HCT116 (cell line): Measurements from ENCODE around the gene PPP2R2D. TPM values are rescaled to one million over a fixed set of nuclear protein-coding genes. Genes with fewer than 3 reads are reported as not detected.

Source experiments
- ATAC-seq: fragments of 200-7000 bp; cut with Tn5 transposase; 2 replicates; pipeline ENCODE4 v1.9.1; 2020; ENCODE audit warnings: mild to moderate bottlenecking, moderate library complexity
- BruUV-seq: library from RNA; stranded (reverse); fragments of 400-500 nt; replicated peaks from 2 replicates; lab custom pipeline; 2021; lab: Mats Ljungman, UMichigan
- CTCF ChIA-PET: fragments of 300-600 bp; sonication (Branson Sonifier 250); formaldehyde crosslinking; loops from one replicate; lab custom pipeline; 2021; ENCODE audit warnings: antibody characterized with exemption; lab: Charles Lee
- POLR2A ChIA-PET: fragments of 300-600, 350-600 bp; sonication (Branson Sonifier 250); formaldehyde crosslinking; loops from one replicate; lab custom pipeline; 2021; ENCODE audit warnings: antibody characterized with exemption; lab: Charles Lee
- RAD21 ChIA-PET, 2 experiments: fragments of 300-600 bp; sonication (Branson Sonifier 250); formaldehyde crosslinking; loops; one replicate each; lab custom pipeline; 2023; ENCODE audit warnings: low total read pairs in 2 of 2; ENCODE audit not compliant: uncharacterized antibody in 2 of 2, unreplicated experiment in 2 of 2, low non-redundant PET in 1 of 2; lab: Charles Lee
- DNase-seq: peaks from one replicate; pipeline ENCODE4 v3.0.0-alpha.2; 2010; ENCODE audit warnings: low read depth, low spot score
- H2AFZ ChIP-seq: fragments of 200-600 bp; shearing (Covaris generic), sonication (generic); 2 replicates; pipeline ENCODE4 v1.6.1; 2017; ENCODE audit warnings: low read depth, mixed run types, mixed read lengths, antibody characterized with exemption, low read length; ENCODE audit not compliant: poor library complexity, severe bottlenecking
- H3K27ac ChIP-seq: 2 replicates; pipeline ENCODE4 v1.5.1; 2012; ENCODE audit warnings: low read depth, low read length
- H3K27me3 ChIP-seq: fragments of 200-600 bp; sonication (generic); 2 replicates; pipeline ENCODE4 v1.6.1; 2016; ENCODE audit warnings: mixed run types, low read length, mixed read lengths; ENCODE audit not compliant: insufficient read depth
- H3K36me3 ChIP-seq, 2 experiments: fragments of 200-500 bp in 1 of 2; fragments of 200-600 bp in 1 of 2; sonication (Bioruptor generic) in 1 of 2; sonication (generic) in 1 of 2; 2 replicates each; pipeline versions ENCODE4 v1.5.1 to v1.6.1; 2014 to 2016; ENCODE audit warnings: low read length in 2 of 2, inconsistent platforms in 1 of 2, mixed read lengths in 1 of 2, mixed run types in 1 of 2; ENCODE audit not compliant: insufficient read depth in 2 of 2, control insufficient read depth in 1 of 2
- H3K4me1 ChIP-seq, 2 experiments: fragments of 200-600 bp in 1 of 2; sonication (generic) in 1 of 2; 2 replicates each; pipeline versions ENCODE4 v1.5.1 to v1.6.1; 2012 to 2017; ENCODE audit warnings: low read length in 2 of 2, inconsistent platforms in 1 of 2, mild to moderate bottlenecking in 1 of 2, mixed read lengths in 1 of 2, mixed run types in 1 of 2, moderate library complexity in 1 of 2; ENCODE audit not compliant: insufficient read depth in 2 of 2, control insufficient read depth in 1 of 2
- H3K4me2 ChIP-seq: fragments of 200-600 bp; sonication (generic); 2 replicates; pipeline ENCODE4 v1.6.1; 2017; ENCODE audit warnings: mixed run types, low read length, mixed read lengths
- H3K4me3 ChIP-seq, 2 experiments: fragments of 200-600 bp in 1 of 2; sonication (generic) in 1 of 2; replicated peaks in 1 of 2; 2 replicates each; pipeline ENCODE4 v1.5.1; 2011 to 2016; ENCODE audit warnings: low read length in 2 of 2, control low read depth in 1 of 2, low read depth in 1 of 2, mild to moderate bottlenecking in 1 of 2, mixed read lengths in 1 of 2, mixed run types in 1 of 2
- H3K79me2 ChIP-seq: fragments of 200-600 bp; sonication (generic); 2 replicates; pipeline ENCODE4 v1.6.1; 2017; ENCODE audit warnings: mild to moderate bottlenecking, mixed run types, low read length, moderate library complexity, mixed read lengths; ENCODE audit not compliant: insufficient read depth
- H3K9ac ChIP-seq: fragments of 200-600 bp; sonication (generic); 2 replicates; pipeline ENCODE4 v1.6.1; 2016; ENCODE audit warnings: low read length, mixed read lengths
- H3K9me2 ChIP-seq: fragments of 200-600 bp; sonication (generic), shearing (Covaris generic); 2 replicates; pipeline ENCODE4 v1.6.1; 2017; ENCODE audit warnings: mixed run types, mild to moderate bottlenecking, moderate library complexity; ENCODE audit not compliant: insufficient read depth
- H3K9me3 ChIP-seq, 2 experiments: fragments of 200-500 bp in 1 of 2; fragments of 200-600 bp in 1 of 2; sonication (Bioruptor generic) in 1 of 2; sonication (generic) in 1 of 2; 2 replicates each; pipeline ENCODE4 v1.6.1; 2014 to 2017; ENCODE audit warnings: low read length in 2 of 2, mixed read lengths in 2 of 2, inconsistent platforms in 1 of 2, low read depth in 1 of 2, mild to moderate bottlenecking in 1 of 2, mixed run types in 1 of 2, moderate library complexity in 1 of 2; ENCODE audit not compliant: control insufficient read depth in 1 of 2, insufficient read depth in 1 of 2
- H4K20me1 ChIP-seq: fragments of 200-600 bp; sonication (generic), shearing (Covaris generic); 2 replicates; pipeline ENCODE4 v1.6.1; 2017; ENCODE audit warnings: mixed run types, mild to moderate bottlenecking, moderate library complexity; ENCODE audit not compliant: insufficient read depth
- CEBPB ChIP-seq: IDR thresholded peaks from 2 replicates; pipeline ENCODE4 v1.6.1; 2012; ENCODE audit warnings: low read depth
- EGR1 ChIP-seq: IDR thresholded peaks from 2 replicates; pipeline ENCODE4 v1.6.1; 2012; ENCODE audit warnings: low read depth
- EZH2phosphoT487 ChIP-seq: fragments of 200-600 bp; IDR thresholded peaks from 2 replicates; pipeline ENCODE4 v1.6.1; 2018; ENCODE audit warnings: antibody characterized with exemption, borderline replicate concordance
- JUND ChIP-seq: IDR thresholded peaks from 2 replicates; pipeline ENCODE4 v1.6.1; 2012
- POLR2AphosphoS5 ChIP-seq: IDR thresholded peaks from 2 replicates; pipeline ENCODE4 v1.6.1; 2011; ENCODE audit warnings: mild to moderate bottlenecking, low read depth, low read length, moderate library complexity
- RAD21 ChIP-seq: IDR thresholded peaks from 2 replicates; pipeline ENCODE4 v1.6.1; 2012; ENCODE audit warnings: low read depth, mild to moderate bottlenecking
- REST ChIP-seq: IDR thresholded peaks from 2 replicates; pipeline ENCODE4 v1.6.1; 2012; ENCODE audit warnings: low read depth
- SIN3A ChIP-seq: IDR thresholded peaks from 2 replicates; pipeline ENCODE4 v1.6.1; 2012; ENCODE audit warnings: low read depth
- SP1 ChIP-seq: IDR thresholded peaks from 2 replicates; pipeline ENCODE4 v1.6.1; 2012; ENCODE audit warnings: low read depth
- SRF ChIP-seq: IDR thresholded peaks from 2 replicates; pipeline ENCODE4 v1.6.1; 2012; ENCODE audit warnings: low read depth
- TCF7L2 ChIP-seq: IDR thresholded peaks from 2 replicates; pipeline ENCODE4 v1.7.0; 2011; ENCODE audit warnings: borderline replicate concordance, inconsistent platforms; ENCODE audit not compliant: insufficient read depth, insufficient read length; ENCODE audit errors: extremely low read depth
- ZFX ChIP-seq: fragments of 450-650 bp; IDR thresholded peaks from 2 replicates; pipeline ENCODE4 v1.6.1; 2017
- intact Hi-C: fragments of 100-400 bp; cut with micrococcal nuclease; formaldehyde crosslinking; loops from 2 replicates; pipeline ENCODE4 v1.10.0; 2022
- total RNA-seq: library from RNA; stranded (reverse); gene quantifications from one replicate; pipeline ENCODE4 v1.2.1, GENCODE V29; 2021; ENCODE audit not compliant: unreplicated experiment
- TF ChIP-seq, protein P1 (sequence below): IDR thresholded peaks from 2 replicates; pipeline ENCODE4 v1.6.1; 2011; ENCODE audit warnings: mild to moderate bottlenecking, low read length, moderate library complexity; ENCODE audit not compliant: insufficient replicate concordance; ENCODE audit errors: extremely low read depth

PPP2R2D gene
- total RNA-seq, 1 experiment from 2014 or later = 18.1 TPM

DNA sequence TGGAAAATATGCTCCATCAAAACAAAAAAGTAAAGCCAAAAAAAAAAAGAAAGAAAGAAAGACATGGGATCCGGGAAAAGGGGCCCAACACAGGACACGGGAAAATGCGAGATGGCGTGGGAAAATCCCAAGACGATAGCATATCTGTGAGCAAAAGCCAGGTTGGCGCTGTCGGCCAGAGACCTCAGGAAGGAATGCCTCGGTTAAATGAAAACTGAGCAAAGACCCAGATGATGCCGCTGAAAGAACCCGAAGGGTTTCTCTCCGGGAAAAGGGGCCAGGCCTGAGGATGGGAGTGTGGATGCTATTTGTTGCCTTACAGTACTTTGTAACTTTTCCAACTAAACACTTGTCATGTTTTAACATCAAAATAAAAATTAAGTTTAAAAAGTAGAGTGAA is 49.5 kb upstream of the PPP2R2D start:
- Histone ChIP-seq H3K4me1 (no peaks in the 10 kb centered on the region), H3K4me2 (no peak overlapping the region), H3K9ac (no peak overlapping the region), H4K20me1 (no peaks in the 10 kb centered on the region), H3K9me3 (no peaks in the 10 kb centered on the region), H3K9me2 (no peaks in the 10 kb centered on the region), H3K27ac (no peak overlapping the region), H3K79me2 (no peaks in the 10 kb centered on the region), H3K27me3 (no peaks in the 10 kb centered on the region)
- ATAC-seq (no peak), DNase-seq (no peak)
- no TSS peak for BruUV-seq
- CTCF ChIA-PET = no interaction called here
- intact Hi-C loops = no loop called here
- TF ChIP-seq EGR1 (no peak), CEBPB (no peak), SRF (no peak), ZFX (no peak), TCF7L2 (no peak), POLR2AphosphoS5 (no peak), EZH2phosphoT487 (no peak), SIN3A (no peak), SP1 (no peak), RAD21 (no peak), REST (no peak), JUND (no peak)
- TF ChIP-seq, protein P1, sequence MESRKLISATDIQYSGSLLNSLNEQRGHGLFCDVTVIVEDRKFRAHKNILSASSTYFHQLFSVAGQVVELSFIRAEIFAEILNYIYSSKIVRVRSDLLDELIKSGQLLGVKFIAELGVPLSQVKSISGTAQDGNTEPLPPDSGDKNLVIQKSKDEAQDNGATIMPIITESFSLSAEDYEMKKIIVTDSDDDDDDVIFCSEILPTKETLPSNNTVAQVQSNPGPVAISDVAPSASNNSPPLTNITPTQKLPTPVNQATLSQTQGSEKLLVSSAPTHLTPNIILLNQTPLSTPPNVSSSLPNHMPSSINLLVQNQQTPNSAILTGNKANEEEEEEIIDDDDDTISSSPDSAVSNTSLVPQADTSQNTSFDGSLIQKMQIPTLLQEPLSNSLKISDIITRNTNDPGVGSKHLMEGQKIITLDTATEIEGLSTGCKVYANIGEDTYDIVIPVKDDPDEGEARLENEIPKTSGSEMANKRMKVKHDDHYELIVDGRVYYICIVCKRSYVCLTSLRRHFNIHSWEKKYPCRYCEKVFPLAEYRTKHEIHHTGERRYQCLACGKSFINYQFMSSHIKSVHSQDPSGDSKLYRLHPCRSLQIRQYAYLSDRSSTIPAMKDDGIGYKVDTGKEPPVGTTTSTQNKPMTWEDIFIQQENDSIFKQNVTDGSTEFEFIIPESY = no peak
- TF ChIP-seq, all 23 proteins: peak for 0
- H2AFZ ChIP-seq = no peak overlapping the region
- RAD21 ChIA-PET = no interaction called here
- H3K36me3 ChIP-seq = no peaks in the 10 kb centered on the region
- POLR2A ChIA-PET = no interaction called here
- no peak overlapping the region for H3K4me3 ChIP-seq
